HepG2 (cell line): ENCODE results near the gene ETFA. TPM values are rescaled to one million over a fixed set of nuclear protein-coding genes. Genes with fewer than 3 reads are reported as not detected.

ENCODE experiments used
- ATAC-seq: fragments of 200-7000 bp; cut with Tn5 transposase; 3 replicates; pipeline ENCODE4 v1.9.1; 2020; ENCODE audit warnings: mild to moderate bottlenecking, moderate library complexity
- BruUV-seq: library from RNA; stranded (reverse); fragments of 400-500 nt; replicated peaks from 2 replicates; lab custom pipeline; 2021; lab: Mats Ljungman, UMichigan
- CTCF ChIA-PET: fragments of 300-600 bp; formaldehyde crosslinking; extraction: SDS; loops from one replicate; lab custom pipeline; 2021; ENCODE audit warnings: low total read pairs, inconsistent platforms, low intra/inter-chr PET ratio; lab: Yijun Ruan, JAX
- POLR2A ChIA-PET: fragments of 350-600 bp; sonication (Branson Sonifier 250); formaldehyde crosslinking; loops from one replicate; lab custom pipeline; 2020; ENCODE audit warnings: antibody characterized with exemption, inconsistent platforms; lab: Yijun Ruan, JAX
- DNase-seq: peaks from one replicate; pipeline ENCODE4 v3.0.0-alpha.2; 2015; ENCODE audit warnings: low spot score
- FAIRE-seq: peaks from 3 replicates; lab custom pipeline; 2011; peaks lifted over from hg19 to GRCh38; lab: Jason Lieb, UNC
- H2AFZ ChIP-seq: one replicate; pipeline ENCODE4 v1.6.1; 2011; ENCODE audit warnings: low read length, inconsistent platforms
- H3K27ac ChIP-seq: fragments of 300-600 bp; 3 replicates; pipeline ENCODE4 v1.8.0; 2011; ENCODE audit warnings: mixed run types, mild to moderate bottlenecking, mixed read lengths, low read length, inconsistent platforms; ENCODE audit not compliant: insufficient read depth; ENCODE audit errors: extremely low read length
- H3K27me3 ChIP-seq, 2 experiments: fragments of 200-600 bp in 1 of 2; 2 replicates in 1 of 2; 3 replicates in 1 of 2; pipeline versions ENCODE4 v1.6.0 to v1.8.0; 2011; ENCODE audit warnings: low read length in 2 of 2, mild to moderate bottlenecking in 2 of 2, moderate library complexity in 2 of 2, inconsistent platforms in 1 of 2; ENCODE audit not compliant: insufficient read depth in 2 of 2, control insufficient read depth in 1 of 2
- H3K36me3 ChIP-seq, 2 experiments: fragments of 200-600 bp in 1 of 2; replicated peaks in 1 of 2; 2 replicates in 1 of 2; 3 replicates in 1 of 2; pipeline versions ENCODE4 v1.5.1 to v1.8.0; 2011; ENCODE audit warnings: low read length in 2 of 2, inconsistent platforms in 1 of 2; ENCODE audit not compliant: insufficient read depth in 2 of 2, control insufficient read depth in 1 of 2
- H3K4me1 ChIP-seq: 2 replicates; pipeline ENCODE4 v1.5.1; 2012; ENCODE audit warnings: low read length, inconsistent platforms; ENCODE audit not compliant: insufficient read depth
- H3K4me2 ChIP-seq: 2 replicates; pipeline ENCODE4 v1.6.0; 2011; ENCODE audit warnings: low read depth, low read length, inconsistent platforms
- H3K4me3 ChIP-seq, 3 experiments: fragments of 200-600 bp in 1 of 3; sonication (generic), shearing (Covaris generic) in 1 of 3; replicated peaks in 1 of 3; 2 replicates each; pipeline ENCODE4 v1.5.1; 2011 to 2016; ENCODE audit warnings: low read length in 3 of 3, inconsistent platforms in 2 of 3, low read depth in 2 of 3, mild to moderate bottlenecking in 2 of 3, control low read depth in 1 of 3, mixed read lengths in 1 of 3; ENCODE audit not compliant: insufficient read depth in 1 of 3
- H3K79me2 ChIP-seq: one replicate; pipeline ENCODE4 v1.6.1; 2011; ENCODE audit warnings: low read length, inconsistent platforms; ENCODE audit not compliant: insufficient read depth
- H3K9ac ChIP-seq: 2 replicates; pipeline ENCODE4 v1.6.0; 2011; ENCODE audit warnings: mild to moderate bottlenecking, low read depth, low read length, inconsistent platforms; ENCODE audit not compliant: insufficient read depth
- H3K9me3 ChIP-seq: 2 replicates; pipeline ENCODE4 v1.5.1; 2012; ENCODE audit warnings: mild to moderate bottlenecking, low read length
- H4K20me1 ChIP-seq: 2 replicates; pipeline ENCODE4 v1.6.0; 2011; ENCODE audit warnings: inconsistent platforms, mild to moderate bottlenecking, low read length, moderate library complexity; ENCODE audit not compliant: insufficient read depth
- DR1 ChIP-seq: sonication (generic); formaldehyde crosslinking; IDR thresholded peaks from 2 replicates; pipeline ENCODE4 v1.8.0; 2021; ENCODE audit warnings: mild to moderate bottlenecking, missing genetic modification reagents, inconsistent platforms
- EEA1 ChIP-seq: sonication (generic); formaldehyde crosslinking; IDR thresholded peaks from 2 replicates; pipeline ENCODE4 v1.5.1; 2020; ENCODE audit warnings: mild to moderate bottlenecking, missing genetic modification reagents, borderline replicate concordance
- HIC2 ChIP-seq: sonication (generic); formaldehyde crosslinking; IDR thresholded peaks from 2 replicates; pipeline ENCODE4 v1.9.0; 2022; ENCODE audit warnings: low read depth, missing genetic modification reagents
- JUN ChIP-seq: sonication (generic); formaldehyde crosslinking; IDR thresholded peaks from 2 replicates; pipeline ENCODE4 v1.4.0; 2020; ENCODE audit warnings: mild to moderate bottlenecking, missing genetic modification reagents
- KDM5A ChIP-seq: fragments of 200-600 bp; sonication (generic); IDR thresholded peaks from 2 replicates; pipeline ENCODE4 v1.7.0; 2018; ENCODE audit warnings: antibody characterized with exemption, mild to moderate bottlenecking, low read length, borderline replicate concordance
- NCOR1 ChIP-seq: fragments of 200-600 bp; sonication (generic); IDR thresholded peaks from 2 replicates; pipeline ENCODE4 v1.7.0; 2017; ENCODE audit warnings: antibody characterized with exemption, low read length, borderline replicate concordance
- NR2F1 ChIP-seq, 2 experiments: fragments of 450-650 bp in 1 of 2; formaldehyde crosslinking in 1 of 2; IDR thresholded peaks; 2 replicates each; pipeline versions ENCODE4 v1.5.0 to v1.6.1; 2016 to 2020; ENCODE audit warnings: mild to moderate bottlenecking in 1 of 2, missing compliant biosample characterization in 1 of 2, missing genetic modification reagents in 1 of 2, moderate library complexity in 1 of 2
- PLRG1 ChIP-seq: fragments of 450-650 bp; conservative IDR thresholded peaks from 2 replicates; pipeline ENCODE4 v1.6.1; 2016
- SOX6 ChIP-seq, 2 experiments: fragments of 450-650 bp in 1 of 2; sonication (generic) in 1 of 2; formaldehyde crosslinking in 1 of 2; IDR thresholded peaks; 2 replicates each; pipeline versions ENCODE4 v1.4.0 to v1.6.1; 2017 to 2020; ENCODE audit warnings: antibody characterized with exemption in 1 of 2, mild to moderate bottlenecking in 1 of 2, missing genetic modification reagents in 1 of 2
- SP1 ChIP-seq, 2 experiments: fragments of 450-650 bp in 1 of 2; sonication (generic) in 1 of 2; formaldehyde crosslinking in 1 of 2; IDR thresholded peaks; 2 replicates each; pipeline versions ENCODE4 v1.4.0 to v1.6.1; 2016 to 2020; ENCODE audit warnings: missing genetic modification reagents in 1 of 2
- ZNF354B ChIP-seq: sonication (generic); formaldehyde crosslinking; IDR thresholded peaks from 2 replicates; pipeline ENCODE4 v1.8.0; 2022; ENCODE audit warnings: mild to moderate bottlenecking, missing genetic modification reagents
- ZNF607 ChIP-seq: sonication (generic); formaldehyde crosslinking; IDR thresholded peaks from 2 replicates; pipeline ENCODE4 v1.5.1; 2020; ENCODE audit warnings: missing genetic modification reagents, mild to moderate bottlenecking, borderline replicate concordance
- ZNF841 ChIP-seq: sonication (generic); formaldehyde crosslinking; IDR thresholded peaks from 2 replicates; pipeline ENCODE4 v1.8.1; 2023; ENCODE audit warnings: missing genetic modification reagents, borderline replicate concordance
- WGBS: methylation state at CpG from one replicate; pipeline ENCODE4 v1.1.6; 2017; ENCODE audit warnings: low lambda C conversion rate; 5-methylcytosine and 5-hydroxymethylcytosine counted together
- in situ Hi-C: cut with HindIII; loops from 2 replicates; pipeline ENCODE4 v1.10.0; 2017; ENCODE audit warnings: low pct_unique_long_range_greater_than_20kb; ENCODE audit not compliant: extremely low pct_ligation_motif_present
- intact Hi-C: fragments of 100-400 bp; cut with micrococcal nuclease; formaldehyde crosslinking; loops from one replicate; pipeline ENCODE4 v1.10.0; 2022; ENCODE audit not compliant: unreplicated experiment
- polyA plus RNA-seq, 8 experiments: library from polyadenylated mRNA; depleted of rRNA in 3 of 8; stranded (reverse) in 7 of 8; unstranded in 1 of 8; fragments of >200 nt; fragmentation: Illumina TruSeq in 4 of 8; extraction: Trizol in 4 of 8; gene quantifications; 2 replicates each; pipeline versions ENCODE4 v1.2.1 to v1.2.3, GENCODE V29; 2011 to 2016; ENCODE audit warnings: low read depth in 4 of 8, missing spikeins in 1 of 8, mixed read lengths in 1 of 8; ENCODE audit not compliant: insufficient read depth in 1 of 8
- total RNA-seq, 5 experiments: library from RNA; depleted of rRNA; stranded (reverse); fragments of >200 nt; fragmentation: Illumina TruSeq; extraction: Trizol; gene quantifications; 2 replicates each; pipeline ENCODE4 v1.2.3, GENCODE V29; 2016; ENCODE audit warnings: low read depth in 1 of 5
- TF ChIP-seq, protein P1 (sequence below): sonication (generic); formaldehyde crosslinking; IDR thresholded peaks from 2 replicates; pipeline ENCODE4 v1.9.0; 2021; ENCODE audit warnings: missing genetic modification reagents, mild to moderate bottlenecking, borderline replicate concordance

Gene ETFA
- total and polyA plus RNA-seq, 2 of the 13 experiments (the other 11 are each of a cell fraction or from before 2014, with no cell fraction given), result 291 to 396 TPM

DNA sequence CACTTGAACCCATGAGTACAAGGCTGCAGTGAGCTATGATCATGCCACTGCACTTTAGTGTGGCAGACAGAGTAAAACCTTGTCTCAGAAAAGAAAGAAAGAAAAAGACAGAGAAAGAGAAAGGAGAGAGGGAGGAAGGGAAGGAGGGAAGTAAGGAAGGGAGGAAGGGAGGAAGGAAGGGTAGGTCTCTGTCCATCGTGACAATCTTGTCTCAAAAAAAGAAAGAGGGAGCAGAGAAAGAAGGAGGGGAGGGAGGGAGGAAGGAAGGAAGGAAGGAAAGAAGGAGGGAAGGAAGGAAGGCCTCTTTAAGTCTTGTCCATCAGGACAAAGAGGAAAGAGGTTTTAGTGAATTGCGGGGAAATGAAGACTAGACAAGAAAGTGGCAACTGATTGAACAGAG is 122.2 kb downstream of the ETFA start:
- in situ Hi-C loops (no loop called here), intact Hi-C loops (no loop called here)
- TF ChIP-seq SP1 (IDR thresholded peaks at IDR 0.05) (no peak), SP1 (CRISPR knock-in tag; IDR thresholded peaks at IDR 0.05) (no peak), KDM5A (no peak), HIC2 (CRISPR knock-in tag) (no peak), ZNF607 (no peak)
- ATAC-seq (no peak), FAIRE-seq (no peak), DNase-seq (no peak)
- no peak overlapping the region for H3K9ac ChIP-seq
- 46% methylated on average over 2 of the region's 2 CpGs for WGBS
- H3K79me2 ChIP-seq, result no peaks in the 10 kb centered on the region
- H3K4me2 ChIP-seq, result no peak overlapping the region
- CTCF ChIA-PET, result no interaction called here
- POLR2A ChIA-PET, result no interaction called here
- no TSS peak for BruUV-seq
- no peak overlapping the region for H2AFZ ChIP-seq
- no peaks in the 10 kb centered on the region for H4K20me1 ChIP-seq
- H3K36me3 ChIP-seq, result no peaks in the 10 kb centered on the region
- peaks cover 34% of the 10 kb centered on the region for H3K4me1 ChIP-seq
- no peaks in the 10 kb centered on the region for H3K9me3 ChIP-seq
- no peak overlapping the region for H3K27ac ChIP-seq
- H3K4me3 ChIP-seq, result no peak overlapping the region
- H3K27me3 ChIP-seq, result peaks cover 1 to 18% of the 10 kb centered on the region in 2 experiments; a peak in 4 of 5 replicates

DNA sequence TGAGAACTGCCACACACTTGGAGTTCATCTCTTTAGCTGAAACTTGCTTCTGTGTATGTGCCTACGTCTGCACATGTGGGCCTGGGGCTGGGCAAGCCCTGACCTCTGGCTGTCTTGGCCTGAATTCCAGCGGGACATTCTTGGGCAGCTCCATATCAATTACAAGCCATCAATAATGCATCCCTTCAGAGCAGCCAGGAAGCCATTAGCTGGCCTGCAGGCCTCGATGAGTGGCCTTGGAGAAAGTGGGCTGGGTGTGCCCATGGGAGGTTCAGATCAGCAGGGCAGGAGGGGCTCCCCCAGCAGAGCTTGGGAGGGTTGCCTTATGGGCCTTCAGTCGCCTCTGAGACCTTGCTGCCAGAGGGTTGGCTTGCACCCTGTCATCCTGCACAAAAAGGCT is 124.1 kb downstream of the ETFA start:
- H3K36me3 ChIP-seq, result no peaks in the 10 kb centered on the region
- H3K4me3 ChIP-seq, result no peak overlapping the region
- no peaks in the 10 kb centered on the region for H4K20me1 ChIP-seq
- H3K27ac ChIP-seq, result no peak overlapping the region
- H3K27me3 ChIP-seq, result peaks cover 1 to 21% of the 10 kb centered on the region in 2 experiments; a peak in 4 of 5 replicates
- BruUV-seq, result no TSS peak
- no CpG with 5 or more reads among the region's 4 CpGs for WGBS
- H3K9ac ChIP-seq, result no peak overlapping the region
- in situ Hi-C loops (no loop called here), intact Hi-C loops (no loop called here)
- H3K9me3 ChIP-seq, result no peaks in the 10 kb centered on the region
- POLR2A ChIA-PET, result interaction anchor here (0.9 kb wide), 1 partner anchor 9 kb away, joined by 3 read pairs; no protein-coding TSS in a partner anchor
- H3K4me1 ChIP-seq, result peaks cover 31% of the 10 kb centered on the region
- H3K4me2 ChIP-seq, result no peak overlapping the region
- ATAC-seq (no peak), FAIRE-seq (no peak), DNase-seq (no peak)
- H3K79me2 ChIP-seq, result no peaks in the 10 kb centered on the region
- CTCF ChIA-PET, result no interaction called here
- no peak overlapping the region for H2AFZ ChIP-seq
- TF ChIP-seq DR1 (CRISPR knock-in tag) (no peak), JUN (CRISPR knock-in tag) (no peak), SOX6 (IDR thresholded peaks at IDR 0.05) (no peak), SOX6 (CRISPR knock-in tag; IDR thresholded peaks at IDR 0.05) (no peak), ZNF841 (CRISPR knock-in tag) (no peak), NCOR1 (no peak), EEA1 (CRISPR knock-in tag) (no peak), NR2F1 (CRISPR knock-in tag; IDR thresholded peaks at IDR 0.05) (no peak), PLRG1 (no peak), ZNF354B (CRISPR knock-in tag) (no peak)
- TF ChIP-seq, protein P1, sequence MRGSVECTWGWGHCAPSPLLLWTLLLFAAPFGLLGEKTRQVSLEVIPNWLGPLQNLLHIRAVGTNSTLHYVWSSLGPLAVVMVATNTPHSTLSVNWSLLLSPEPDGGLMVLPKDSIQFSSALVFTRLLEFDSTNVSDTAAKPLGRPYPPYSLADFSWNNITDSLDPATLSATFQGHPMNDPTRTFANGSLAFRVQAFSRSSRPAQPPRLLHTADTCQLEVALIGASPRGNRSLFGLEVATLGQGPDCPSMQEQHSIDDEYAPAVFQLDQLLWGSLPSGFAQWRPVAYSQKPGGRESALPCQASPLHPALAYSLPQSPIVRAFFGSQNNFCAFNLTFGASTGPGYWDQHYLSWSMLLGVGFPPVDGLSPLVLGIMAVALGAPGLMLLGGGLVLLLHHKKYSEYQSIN (CRISPR knock-in tag), result no peak
